ENCODE data around the gene CRTAC1. TPM values are rescaled to one million over a fixed set of nuclear protein-coding genes. Genes with fewer than 3 reads are reported as not detected.

CRTAC1 gene
- total RNA-seq, 1 experiment from 2014 or later = 0.20 TPM

DNA sequence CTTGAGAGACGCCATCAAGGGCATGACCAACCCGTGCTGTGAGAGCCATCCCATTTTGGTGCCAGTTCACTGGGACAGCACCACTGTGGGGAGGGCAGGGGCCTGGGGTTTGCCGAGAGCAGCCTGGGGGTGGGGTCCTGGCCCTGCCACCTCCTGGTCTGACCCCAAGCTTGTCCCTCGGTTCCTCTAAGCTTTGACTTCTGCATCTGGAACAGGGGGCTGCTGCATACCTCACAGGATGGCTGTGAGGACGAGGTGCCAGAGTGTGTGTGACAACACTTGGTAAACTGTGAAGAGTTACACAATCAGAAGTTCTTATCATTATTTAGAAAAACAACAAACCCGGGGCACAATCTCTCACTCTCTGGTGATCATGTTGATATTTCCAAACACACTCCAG lies 89.9 kb downstream of the CRTAC1 start:
- Histone ChIP-seq H2AFZ (ENCODE audit: low read depth, low read length, poor library complexity, severe bottlenecking) (no peak overlapping the region), H3K4me1 (ENCODE audit: control insufficient read depth in 1 of 2, insufficient read depth in 2 of 2, low read length in 2 of 2) (no peaks in the 10 kb centered on the region), H3K27ac (ENCODE audit: low read depth, low read length) (no peak overlapping the region), H3K4me2 (ENCODE audit: low read length) (no peak overlapping the region), H4K20me1 (ENCODE audit: insufficient read depth) (no peaks in the 10 kb centered on the region), H3K79me2 (ENCODE audit: insufficient read depth, low read length) (no peaks in the 10 kb centered on the region), H3K36me3 (ENCODE audit: control insufficient read depth in 1 of 2, insufficient read depth in 2 of 2, low read length in 2 of 2) (no peaks in the 10 kb centered on the region), H3K4me3 (replicated peaks in 1 of 2; ENCODE audit: low read depth in 1 of 2, low read length in 2 of 2) (no peak overlapping the region), H3K9me2 (ENCODE audit: insufficient read depth) (no peaks in the 10 kb centered on the region), H3K9ac (ENCODE audit: low read length) (no peak overlapping the region), H3K27me3 (ENCODE audit: insufficient read depth, low read length) (peaks cover 27% of the 10 kb centered on the region; the same call in 1 of the 2 replicates), H3K9me3 (ENCODE audit: control insufficient read depth in 1 of 2, insufficient read depth in 1 of 2, low read depth in 1 of 2, low read length in 2 of 2) (no peaks in the 10 kb centered on the region)
- intact Hi-C loops (cut with micrococcal nuclease) = no loop called here
- DNase-seq (ENCODE audit: low read depth, low spot score) (no peak), ATAC-seq (no peak)
- TF ChIP-seq POLR2AphosphoS5 (IDR thresholded peaks at IDR 0.05; ENCODE audit: low read depth, low read length) = no peak
- no peak for TF ChIP-seq FOSL1 (IDR thresholded peaks at IDR 0.05; ENCODE audit: low read depth)
- TF ChIP-seq, protein P1, sequence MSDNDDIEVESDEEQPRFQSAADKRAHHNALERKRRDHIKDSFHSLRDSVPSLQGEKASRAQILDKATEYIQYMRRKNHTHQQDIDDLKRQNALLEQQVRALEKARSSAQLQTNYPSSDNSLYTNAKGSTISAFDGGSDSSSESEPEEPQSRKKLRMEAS (IDR thresholded peaks at IDR 0.05) = no peak
- no peak for TF ChIP-seq CBX3 (IDR thresholded peaks at IDR 0.05; ENCODE audit: low read depth)
- TF ChIP-seq EGR1 (IDR thresholded peaks at IDR 0.05; ENCODE audit: low read depth) = no peak
- TF ChIP-seq SP1 (IDR thresholded peaks at IDR 0.05; ENCODE audit: low read depth) = no peak
- no peak for TF ChIP-seq JUND (IDR thresholded peaks at IDR 0.05)
- TF ChIP-seq SIN3A (IDR thresholded peaks at IDR 0.05; ENCODE audit: low read depth) = no peak
- RAD21 ChIA-PET (ENCODE audit: low non-redundant PET in 1 of 2, low total read pairs in 2 of 2, uncharacterized antibody in 2 of 2, unreplicated experiment in 2 of 2) = no interaction called here
- CTCF ChIA-PET = interaction anchor here (0.9 kb wide), 1 partner anchor 26 kb away, joined by 4 read pairs; no protein-coding TSS in a partner anchor
- BruUV-seq (replicated peaks) = no TSS peak
- POLR2A ChIA-PET = no interaction called here

DNA sequence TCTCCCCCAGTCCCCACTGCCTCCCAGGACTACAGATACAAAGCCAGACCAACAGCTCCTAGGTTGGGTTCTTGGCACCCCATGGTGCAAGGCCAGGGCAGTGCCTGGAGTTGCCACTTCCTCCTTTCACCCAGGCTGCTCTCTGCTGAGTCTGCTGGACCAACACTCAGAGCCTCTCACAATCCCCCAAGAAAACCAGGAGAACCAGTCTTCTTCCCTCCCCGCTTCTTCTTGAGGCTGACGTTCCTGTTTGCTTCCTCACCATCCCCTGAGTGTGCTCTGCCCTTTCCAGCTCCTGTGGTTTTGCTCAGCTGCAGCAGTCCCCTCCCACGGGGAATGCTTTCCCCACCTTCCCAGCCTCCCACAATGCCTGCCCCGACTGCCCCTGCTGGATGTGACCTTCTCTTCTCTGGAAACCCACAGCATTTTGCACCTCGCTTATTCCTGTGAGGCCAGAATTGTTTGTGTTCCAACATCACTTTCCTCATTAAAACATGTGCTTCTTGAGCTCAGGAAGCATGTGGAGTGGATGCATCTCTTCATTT lies 90.9 kb downstream of the CRTAC1 start:
- no peaks in the 10 kb centered on the region for H3K9me2 ChIP-seq (ENCODE audit: insufficient read depth)
- no peaks in the 10 kb centered on the region for H3K36me3 ChIP-seq (ENCODE audit: control insufficient read depth in 1 of 2, insufficient read depth in 2 of 2, low read length in 2 of 2)
- peaks cover 18% of the 10 kb centered on the region; the same call in 1 of the 2 replicates for H3K27me3 ChIP-seq (ENCODE audit: insufficient read depth, low read length)
- H2AFZ ChIP-seq (ENCODE audit: low read depth, low read length, poor library complexity, severe bottlenecking) = no peak overlapping the region
- TF ChIP-seq, protein P2, sequence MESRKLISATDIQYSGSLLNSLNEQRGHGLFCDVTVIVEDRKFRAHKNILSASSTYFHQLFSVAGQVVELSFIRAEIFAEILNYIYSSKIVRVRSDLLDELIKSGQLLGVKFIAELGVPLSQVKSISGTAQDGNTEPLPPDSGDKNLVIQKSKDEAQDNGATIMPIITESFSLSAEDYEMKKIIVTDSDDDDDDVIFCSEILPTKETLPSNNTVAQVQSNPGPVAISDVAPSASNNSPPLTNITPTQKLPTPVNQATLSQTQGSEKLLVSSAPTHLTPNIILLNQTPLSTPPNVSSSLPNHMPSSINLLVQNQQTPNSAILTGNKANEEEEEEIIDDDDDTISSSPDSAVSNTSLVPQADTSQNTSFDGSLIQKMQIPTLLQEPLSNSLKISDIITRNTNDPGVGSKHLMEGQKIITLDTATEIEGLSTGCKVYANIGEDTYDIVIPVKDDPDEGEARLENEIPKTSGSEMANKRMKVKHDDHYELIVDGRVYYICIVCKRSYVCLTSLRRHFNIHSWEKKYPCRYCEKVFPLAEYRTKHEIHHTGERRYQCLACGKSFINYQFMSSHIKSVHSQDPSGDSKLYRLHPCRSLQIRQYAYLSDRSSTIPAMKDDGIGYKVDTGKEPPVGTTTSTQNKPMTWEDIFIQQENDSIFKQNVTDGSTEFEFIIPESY (IDR thresholded peaks at IDR 0.05; ENCODE audit: extremely low read depth, insufficient replicate concordance, low read length) = no peak
- TF ChIP-seq EGR1 (IDR thresholded peaks at IDR 0.05; ENCODE audit: low read depth) = no peak
- TF ChIP-seq ZFX (IDR thresholded peaks at IDR 0.05) = no peak
- TF ChIP-seq SP1 (IDR thresholded peaks at IDR 0.05; ENCODE audit: low read depth) = no peak
- no peak for TF ChIP-seq ELF1 (IDR thresholded peaks at IDR 0.05; ENCODE audit: borderline replicate concordance, low read depth)
- TF ChIP-seq, protein P3, sequence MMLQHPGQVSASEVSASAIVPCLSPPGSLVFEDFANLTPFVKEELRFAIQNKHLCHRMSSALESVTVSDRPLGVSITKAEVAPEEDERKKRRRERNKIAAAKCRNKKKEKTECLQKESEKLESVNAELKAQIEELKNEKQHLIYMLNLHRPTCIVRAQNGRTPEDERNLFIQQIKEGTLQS (IDR thresholded peaks at IDR 0.05) = no peak
- TF ChIP-seq TCF7L2 (IDR thresholded peaks at IDR 0.05; ENCODE audit: borderline replicate concordance, extremely low read depth, insufficient read depth, insufficient read length) = no peak
- no peak for TF ChIP-seq CEBPB (IDR thresholded peaks at IDR 0.05; ENCODE audit: low read depth)
- TF ChIP-seq YY1 (IDR thresholded peaks at IDR 0.05; ENCODE audit: extremely low read depth, insufficient replicate concordance, low read depth, low read length) = no peak
- no peak for TF ChIP-seq JUND (IDR thresholded peaks at IDR 0.05)
- TF ChIP-seq, protein P1 (IDR thresholded peaks at IDR 0.05) = no peak
- TF ChIP-seq CBX3 (IDR thresholded peaks at IDR 0.05; ENCODE audit: low read depth) = no peak
- no peak for TF ChIP-seq POLR2A (IDR thresholded peaks at IDR 0.05; ENCODE audit: borderline replicate concordance, extremely low read depth, insufficient read depth, insufficient read length)
- ChIA-PET POLR2A (no interaction called here), RAD21 (ENCODE audit: low non-redundant PET in 1 of 2, low total read pairs in 2 of 2, uncharacterized antibody in 2 of 2, unreplicated experiment in 2 of 2) (no interaction called here), CTCF (interaction anchor here (0.9 kb wide), 1 partner anchor 25 kb away, joined by 4 read pairs; no protein-coding TSS in a partner anchor)
- no peaks in the 10 kb centered on the region for H3K4me1 ChIP-seq (ENCODE audit: control insufficient read depth in 1 of 2, insufficient read depth in 2 of 2, low read length in 2 of 2)
- H3K9ac ChIP-seq (ENCODE audit: low read length) = no peak overlapping the region
- intact Hi-C loops (cut with micrococcal nuclease) = no loop called here
- no peak overlapping the region for H3K4me3 ChIP-seq (replicated peaks in 1 of 2; ENCODE audit: low read depth in 1 of 2, low read length in 2 of 2)
- no TSS peak for BruUV-seq (replicated peaks)
- no peak for DNase-seq (ENCODE audit: low read depth, low spot score)
- no peak for ATAC-seq
- H3K9me3 ChIP-seq (ENCODE audit: control insufficient read depth in 1 of 2, insufficient read depth in 1 of 2, low read depth in 1 of 2, low read length in 2 of 2) = no peaks in the 10 kb centered on the region
- H4K20me1 ChIP-seq (ENCODE audit: insufficient read depth) = no peaks in the 10 kb centered on the region
- no peaks in the 10 kb centered on the region for H3K79me2 ChIP-seq (ENCODE audit: insufficient read depth, low read length)
- no peak overlapping the region for H3K27ac ChIP-seq (ENCODE audit: low read depth, low read length)
- H3K4me2 ChIP-seq (ENCODE audit: low read length) = no peak overlapping the region

Measured in HCT116 (cell line).